Chondrocyte (in vitro differentiated cells): Measurements from ENCODE around the gene SPRING1. TPM values are rescaled to one million over a fixed set of nuclear protein-coding genes. Genes with fewer than 3 reads are reported as not detected.
A peak's percentile ranks its signal among the peaks of the same experiment; 100 is the strongest.
"Not testable (repeated sequence)": the region's sequence is repeated elsewhere in the genome, so short reads cannot be mapped to it uniquely, and the experiment has no call there.

ENCODE experiments used
- DNase-seq: peaks from one replicate; pipeline ENCODE4 v3.0.0; 2021; ENCODE audit warnings: mixed read lengths, low spot score
- H3K27ac Mint-ChIP-seq: one replicate; pipeline ENCODE4 v1.8.0; 2021; ENCODE audit warnings: mild to moderate bottlenecking, moderate library complexity, mixed read lengths; ENCODE audit not compliant: unreplicated experiment
- H3K27me3 Mint-ChIP-seq: 2 replicates; pipeline ENCODE4 v1.8.0; 2021; ENCODE audit warnings: low read depth, mixed read lengths
- H3K36me3 Mint-ChIP-seq: 2 replicates; pipeline ENCODE4 v1.8.0; 2021; ENCODE audit warnings: low read depth, mixed read lengths
- H3K4me1 Mint-ChIP-seq: 2 replicates; pipeline ENCODE4 v1.8.0; 2021; ENCODE audit warnings: low read depth, mild to moderate bottlenecking, mixed read lengths
- H3K4me3 Mint-ChIP-seq: one replicate; pipeline ENCODE4 v1.8.0; 2021; ENCODE audit warnings: mild to moderate bottlenecking, moderate library complexity, mixed read lengths; ENCODE audit not compliant: unreplicated experiment
- H3K9me3 Mint-ChIP-seq: 2 replicates; pipeline ENCODE4 v1.8.0; 2021; ENCODE audit warnings: low read depth, mixed read lengths
- total RNA-seq: library from RNA; stranded (reverse); gene quantifications from 3 replicates; pipeline ENCODE4 v1.2.1, GENCODE V29; 2021
- TF ChIP-seq, protein P1 (sequence below): fragments of 200-600 bp; sonication (generic); IDR thresholded peaks from 2 replicates; pipeline ENCODE4 v1.5.0; 2021; ENCODE audit warnings: antibody characterized with exemption, mild to moderate bottlenecking, moderate library complexity

The SPRING1 gene
- total RNA-seq, 1 donor from 2014 or later: 37.3 TPM

- Mint-ChIP-seq H3K27ac (no peak overlapping the region), H3K27me3 (no peaks in the 10 kb centered on the region), H3K4me3 (no peak overlapping the region), H3K36me3 (peaks cover 2% of the 10 kb centered on the region), H3K4me1 (no peaks in the 10 kb centered on the region), H3K9me3 (no peaks in the 10 kb centered on the region)
- DNase-seq: no peak
- TF ChIP-seq, protein P1, sequence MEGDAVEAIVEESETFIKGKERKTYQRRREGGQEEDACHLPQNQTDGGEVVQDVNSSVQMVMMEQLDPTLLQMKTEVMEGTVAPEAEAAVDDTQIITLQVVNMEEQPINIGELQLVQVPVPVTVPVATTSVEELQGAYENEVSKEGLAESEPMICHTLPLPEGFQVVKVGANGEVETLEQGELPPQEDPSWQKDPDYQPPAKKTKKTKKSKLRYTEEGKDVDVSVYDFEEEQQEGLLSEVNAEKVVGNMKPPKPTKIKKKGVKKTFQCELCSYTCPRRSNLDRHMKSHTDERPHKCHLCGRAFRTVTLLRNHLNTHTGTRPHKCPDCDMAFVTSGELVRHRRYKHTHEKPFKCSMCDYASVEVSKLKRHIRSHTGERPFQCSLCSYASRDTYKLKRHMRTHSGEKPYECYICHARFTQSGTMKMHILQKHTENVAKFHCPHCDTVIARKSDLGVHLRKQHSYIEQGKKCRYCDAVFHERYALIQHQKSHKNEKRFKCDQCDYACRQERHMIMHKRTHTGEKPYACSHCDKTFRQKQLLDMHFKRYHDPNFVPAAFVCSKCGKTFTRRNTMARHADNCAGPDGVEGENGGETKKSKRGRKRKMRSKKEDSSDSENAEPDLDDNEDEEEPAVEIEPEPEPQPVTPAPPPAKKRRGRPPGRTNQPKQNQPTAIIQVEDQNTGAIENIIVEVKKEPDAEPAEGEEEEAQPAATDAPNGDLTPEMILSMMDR: no peak
Observed at GRCh38 chr12:116766285-116766684, 28.4 kb upstream of the SPRING1 start.

- H3K4me1 Mint-ChIP-seq: peaks cover 6% of the 10 kb centered on the region
- DNase-seq: no peak
- TF ChIP-seq, protein P1: no peak
- no peaks in the 10 kb centered on the region for H3K9me3 Mint-ChIP-seq
- H3K4me3 Mint-ChIP-seq: no peak overlapping the region
- no peak overlapping the region for H3K27ac Mint-ChIP-seq
- peaks cover 2% of the 10 kb centered on the region for H3K36me3 Mint-ChIP-seq
- H3K27me3 Mint-ChIP-seq: no peaks in the 10 kb centered on the region
Observed at GRCh38 chr12:116765271-116765670, 27.4 kb upstream of the SPRING1 start.

GRCh38 chr12:116761499-116761898, 23.6 kb upstream of the SPRING1 start:
- DNase-seq: no peak
- H3K4me1 Mint-ChIP-seq: peaks cover 8% of the 10 kb centered on the region

DNA sequence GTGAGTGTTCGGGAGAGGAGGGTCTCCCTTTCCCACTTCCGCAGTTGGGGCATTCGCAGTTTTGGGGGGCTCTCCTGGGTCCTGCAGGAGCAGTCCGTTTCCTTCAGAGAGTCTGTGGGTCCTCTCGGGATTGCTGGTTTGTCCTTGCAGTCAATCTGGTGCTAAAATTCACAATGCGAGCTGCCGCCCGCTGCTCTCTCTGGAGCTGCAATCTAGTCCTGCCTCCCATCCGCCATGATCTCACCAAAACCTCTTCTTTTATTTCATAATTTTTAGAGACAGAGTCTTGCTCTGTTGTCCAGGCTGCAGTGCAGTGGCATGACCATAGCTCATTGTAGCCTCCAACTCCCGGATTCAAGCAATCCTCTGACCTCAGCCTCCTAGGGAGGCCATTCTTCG, 22.8 kb upstream of the SPRING1 start:
- H3K9me3 Mint-ChIP-seq: no peaks in the 10 kb centered on the region
- H3K4me1 Mint-ChIP-seq: peaks cover 8% of the 10 kb centered on the region
- H3K27ac Mint-ChIP-seq: no peak overlapping the region
- no peak overlapping the region for H3K4me3 Mint-ChIP-seq
- no peaks in the 10 kb centered on the region for H3K27me3 Mint-ChIP-seq
- TF ChIP-seq, protein P1: no peak
- H3K36me3 Mint-ChIP-seq: peaks cover 2% of the 10 kb centered on the region
- no peak for DNase-seq

More at GRCh38 chr12:116761499-116761898, 23.6 kb upstream of the SPRING1 start:
- no peaks in the 10 kb centered on the region for H3K27me3 Mint-ChIP-seq
- peaks cover 2% of the 10 kb centered on the region for H3K36me3 Mint-ChIP-seq
- no peak overlapping the region for H3K27ac Mint-ChIP-seq
- TF ChIP-seq, protein P1: no peak
- H3K9me3 Mint-ChIP-seq: no peaks in the 10 kb centered on the region
- H3K4me3 Mint-ChIP-seq: no peak overlapping the region

DNA sequence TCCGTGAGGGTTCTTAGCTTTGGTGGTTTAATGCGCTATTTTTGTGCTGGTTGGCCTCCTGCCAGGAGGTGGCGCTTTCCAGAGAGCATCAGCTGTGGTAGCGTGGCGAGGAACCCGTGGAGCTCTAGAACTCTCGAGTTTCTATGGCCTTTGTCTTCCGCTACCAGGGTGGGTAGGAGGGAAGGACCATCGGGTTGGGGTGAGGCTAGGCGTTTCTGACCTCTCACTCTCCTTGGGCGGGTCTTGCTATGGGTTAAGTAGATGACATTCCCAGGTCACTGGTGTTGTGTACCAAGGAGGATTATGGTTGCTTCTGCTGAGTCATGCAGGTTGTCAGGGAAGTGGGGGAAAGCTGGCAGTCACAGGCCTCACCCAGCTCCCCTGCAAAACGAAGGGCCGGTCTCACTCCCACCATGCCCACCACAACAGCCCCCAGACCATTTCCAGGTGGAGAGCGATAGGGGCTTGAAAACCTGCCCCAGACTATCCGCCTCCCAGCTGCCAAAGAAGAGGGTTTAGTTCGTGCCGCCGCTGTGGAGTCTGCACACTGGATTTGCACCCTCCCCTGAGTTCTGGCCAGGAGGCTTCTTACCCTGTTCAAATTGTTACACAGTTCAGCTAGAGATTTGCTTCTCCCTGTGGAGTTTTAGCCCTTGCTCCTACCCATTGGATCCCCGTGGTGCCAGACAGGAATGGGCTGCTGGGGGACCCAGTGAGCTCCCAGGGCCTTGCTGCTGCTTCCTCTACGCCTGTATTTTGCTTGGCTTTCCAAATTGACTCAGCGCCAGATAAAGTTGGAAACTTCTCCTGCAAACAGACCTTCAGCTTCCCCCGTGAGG, 22.1 kb upstream of the SPRING1 start:
- Mint-ChIP-seq H3K27ac (no peak overlapping the region), H3K36me3 (peaks cover 2% of the 10 kb centered on the region), H3K4me3 (no peak overlapping the region), H3K27me3 (no peaks in the 10 kb centered on the region), H3K4me1 (peaks cover 8% of the 10 kb centered on the region), H3K9me3 (no peaks in the 10 kb centered on the region)
- TF ChIP-seq, protein P1: peak; percentile 7
- no peak for DNase-seq

DNA sequence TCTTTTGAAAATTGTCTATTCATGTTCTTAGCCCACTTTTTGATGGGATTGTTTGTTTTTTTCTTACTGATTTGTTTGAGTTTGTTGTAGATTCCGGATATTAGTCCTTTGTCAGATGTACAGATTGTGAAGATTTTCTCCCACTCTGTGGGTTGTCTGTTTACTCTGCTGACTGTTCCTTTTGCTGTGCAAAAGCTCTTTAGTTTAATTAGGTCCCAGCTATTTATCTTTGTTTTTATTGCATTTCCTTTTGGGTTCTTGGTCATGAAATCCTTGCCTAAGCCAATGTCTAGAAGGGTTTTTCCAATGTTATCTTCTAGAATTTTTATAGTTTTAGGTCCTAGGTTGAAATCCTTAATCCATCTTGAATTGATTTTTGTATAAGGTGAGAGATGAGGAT, 16.9 kb upstream of the SPRING1 start:
- H3K36me3 Mint-ChIP-seq, H3K4me3 Mint-ChIP-seq, H3K27ac Mint-ChIP-seq, DNase-seq, H3K27me3 Mint-ChIP-seq, H3K9me3 Mint-ChIP-seq, H3K4me1 Mint-ChIP-seq: not testable (repeated sequence)

DNA sequence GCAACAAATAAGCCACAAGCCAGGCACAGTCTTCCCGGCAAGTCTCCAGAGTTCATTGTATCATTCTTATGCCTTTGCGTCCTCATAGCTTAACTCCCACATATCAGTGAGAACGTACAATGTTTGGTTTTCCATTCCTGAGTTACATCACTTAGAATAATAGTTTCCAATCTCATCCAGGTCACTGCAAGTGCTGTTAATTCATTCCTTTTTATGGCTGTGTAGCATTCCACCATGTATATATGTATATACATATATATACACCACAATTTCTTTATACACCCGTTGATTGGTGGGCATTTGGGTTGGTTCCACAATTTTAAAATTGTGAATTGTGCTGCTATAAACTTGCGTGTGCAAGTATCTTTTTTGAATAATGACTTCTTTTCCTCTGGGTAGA, 16.2 kb upstream of the SPRING1 start:
- not testable (repeated sequence) for H3K4me3 Mint-ChIP-seq, H3K4me1 Mint-ChIP-seq, DNase-seq, H3K36me3 Mint-ChIP-seq, H3K9me3 Mint-ChIP-seq, H3K27me3 Mint-ChIP-seq, H3K27ac Mint-ChIP-seq
